Myometrial cell (primary cell): Measurements from ENCODE around the gene AP1M2. TPM values are rescaled to one million over a fixed set of nuclear protein-coding genes. Genes with fewer than 3 reads are reported as not detected.

Experiments
- total RNA-seq: library from RNA; depleted of rRNA; stranded (reverse); fragments of >200 nt; gene quantifications from 2 replicates; pipeline ENCODE4 v1.2.3, GENCODE V29; 2015

Gene AP1M2
- total RNA-seq, result 5.3 and 14.4 TPM in 2 replicates

GRCh38 chr19:10587022-10587838, at the start of gene AP1M2:
AP1M2 (minus strand) TSS chr19:10587312; CDS start chr19:10587231, 81 bp downstream.

GRCh38 chr19:10625003-10625761, 38.1 kb upstream of the AP1M2 start, which contains the start of gene SLC44A2:
SLC44A2 (plus strand) TSS chr19:10625553; CDS start chr19:10625634, 81 bp downstream.

GRCh38 chr19:10568826-10569651, 18.1 kb downstream of the AP1M2 start, which contains the start of gene CDKN2D:
CDKN2D (minus strand) TSS chr19:10568979; CDS start chr19:10568653, 326 bp downstream.

GRCh38 chr19:10565567-10566407, 21.3 kb downstream of the AP1M2 start, which contains the start of gene KRI1:
KRI1 (minus strand) TSS chr19:10566010; CDS start chr19:10565999, 11 bp downstream.

GRCh38 chr19:10543420-10544241, 43.5 kb downstream of the AP1M2 start, which contains the start of gene ATG4D:
ATG4D (plus strand) TSS chr19:10543904; CDS start chr19:10544091, 187 bp downstream.

Other genes with a start within 250 kb of the AP1M2 start
- gene ICAM3, start 247.7 kb downstream of the AP1M2 start, total RNA-seq, result 12.1 and 33.2 TPM in 2 replicates
- gene TYK2, start 206.7 kb downstream of the AP1M2 start, total RNA-seq, result 96.1 and 133 TPM in 2 replicates
- gene CDC37, start 183.8 kb downstream of the AP1M2 start, total RNA-seq, result 278 and 292 TPM in 2 replicates
- gene PDE4A, start 166.8 kb downstream of the AP1M2 start, total RNA-seq, result 4.3 and 5.8 TPM in 2 replicates
- 63.4 and 75.1 TPM in 2 replicates for gene KEAP1, start 84.0 kb downstream of the AP1M2 start, total RNA-seq
- gene S1PR5, start 69.9 kb downstream of the AP1M2 start, total RNA-seq, result not detected in 2 replicates
- gene ATG4D, start 43.4 kb downstream of the AP1M2 start, total RNA-seq, result 20.2 and 24.3 TPM in 2 replicates
- gene KRI1, start 21.3 kb downstream of the AP1M2 start, total RNA-seq, result 13.5 and 15.4 TPM in 2 replicates
- 10.7 and 15.1 TPM in 2 replicates for gene CDKN2D, start 18.3 kb downstream of the AP1M2 start, total RNA-seq
- 103 and 109 TPM in 2 replicates for gene SLC44A2, start 38.2 kb upstream of the AP1M2 start, total RNA-seq
- gene ILF3, start 67.0 kb upstream of the AP1M2 start, total RNA-seq, result 122 and 134 TPM in 2 replicates
- 37.2 and 42.0 TPM in 2 replicates for gene QTRT1, start 114.1 kb upstream of the AP1M2 start, total RNA-seq
- gene DNM2, start 130.8 kb upstream of the AP1M2 start, total RNA-seq, result 59.5 and 62.0 TPM in 2 replicates
- gene TMED1, start 248.9 kb upstream of the AP1M2 start, total RNA-seq, result 76.4 and 84.9 TPM in 2 replicates